Amygdala (tissue), 56 donors: ENCODE measurements around the gene NRAP.

ENCODE experiments used
- DNase-seq, 56 donors: peaks; one replicate each; lab custom pipeline; 2025; lab: John Stamatoyannopoulos, UW

The NRAP gene

DNA sequence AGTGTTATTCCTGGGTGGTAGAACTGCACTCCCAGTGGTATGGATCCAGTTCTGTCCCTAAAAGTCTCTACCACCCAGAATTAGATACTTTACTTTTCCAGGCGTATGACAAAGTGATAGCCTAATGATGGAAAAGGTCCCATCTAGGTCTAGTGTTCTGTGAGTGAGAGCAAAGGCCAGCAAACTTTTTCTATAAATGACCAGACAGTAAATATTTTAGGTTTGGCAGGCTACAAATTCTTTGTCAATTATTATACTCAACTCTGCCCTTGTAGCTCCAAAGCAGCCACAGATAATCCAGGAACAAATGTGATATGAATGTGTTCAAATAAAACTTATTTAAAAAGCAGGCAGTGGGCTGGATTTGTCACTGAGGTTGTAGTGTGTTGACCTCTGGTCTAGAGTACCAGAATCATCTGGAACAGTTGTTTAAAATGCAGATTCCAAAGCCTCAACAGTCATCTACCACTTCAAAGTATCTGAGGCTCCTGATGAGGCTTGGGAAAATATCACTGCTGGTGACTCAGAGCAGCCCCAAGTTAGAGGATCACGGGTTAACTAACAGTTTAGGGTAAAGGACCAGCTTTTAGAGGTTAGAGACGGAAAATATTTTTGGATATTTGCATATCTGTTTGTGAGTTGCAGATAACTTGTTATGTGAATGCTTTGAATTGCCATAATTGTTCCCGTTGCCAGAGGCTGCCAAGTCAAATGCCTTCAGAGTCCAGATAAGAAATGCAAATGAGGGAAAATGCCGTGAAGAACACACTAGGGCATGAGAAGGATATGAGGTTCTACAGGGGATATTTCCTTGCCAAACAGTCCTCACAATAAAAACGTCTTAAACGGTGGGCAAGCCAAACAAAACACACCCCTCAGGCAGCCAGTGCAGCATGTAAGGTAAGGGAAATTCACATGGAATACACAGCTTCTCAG lies 19.4 kb downstream of the NRAP start:
- DNase-seq: no peak

DNA sequence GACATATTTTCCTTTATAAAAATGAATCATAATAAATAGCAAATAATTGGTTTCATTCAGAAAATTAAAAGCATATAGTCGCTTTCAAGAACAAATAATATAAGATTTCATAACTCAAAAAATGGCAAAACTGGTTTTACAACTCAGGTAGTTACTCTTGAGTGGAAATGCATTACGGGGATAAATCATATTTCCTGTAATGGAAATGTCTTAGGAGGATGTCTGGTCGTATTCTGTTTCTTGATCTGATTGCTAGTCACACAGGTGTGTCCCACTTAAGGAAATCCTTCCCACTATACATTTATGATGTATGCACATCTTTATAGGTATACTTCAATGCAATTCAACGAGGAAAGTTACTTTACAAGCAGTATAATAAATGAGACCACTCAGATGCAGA lies 20.7 kb downstream of the NRAP start:
- DNase-seq: no peak

DNA sequence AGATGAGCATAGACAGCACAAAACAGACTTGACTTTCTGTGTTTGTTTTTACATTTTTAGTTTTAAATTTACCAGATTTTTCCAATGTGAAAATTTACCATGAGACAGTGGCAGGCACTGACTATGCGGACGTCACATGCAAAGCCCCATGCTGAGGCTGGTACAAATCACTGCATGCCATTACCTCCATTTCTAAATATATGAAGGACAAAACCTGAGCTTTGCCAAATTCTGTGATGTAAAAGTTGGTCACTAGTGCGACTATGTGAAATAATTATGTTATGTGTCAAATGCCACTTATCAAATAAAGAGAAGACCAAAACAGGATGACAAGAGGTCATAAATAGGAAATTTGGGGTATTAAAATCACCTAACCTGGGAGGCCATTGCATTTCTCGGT lies 22.1 kb downstream of the NRAP start:
- DNase-seq: no peak

DNA sequence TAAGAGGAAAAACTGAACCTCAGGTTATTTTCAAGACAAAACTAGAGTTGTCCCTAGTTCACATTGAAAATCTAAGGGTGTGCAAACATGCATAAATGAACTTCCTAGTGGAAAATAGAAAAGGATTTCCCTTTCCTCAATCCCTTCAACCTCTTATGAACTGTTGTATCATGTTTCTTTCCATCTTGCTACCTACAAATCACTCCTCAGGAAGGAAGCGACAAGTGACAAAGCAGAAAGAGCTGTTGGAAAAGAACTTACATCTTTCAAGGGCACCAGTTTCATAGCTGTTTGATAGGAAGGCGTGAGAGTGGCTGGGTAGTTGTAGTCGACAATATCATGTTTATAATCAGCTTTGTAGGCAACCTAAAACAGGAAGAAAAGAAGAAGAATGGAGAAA lies 23.9 kb downstream of the NRAP start:
- DNase-seq: no peak

DNA sequence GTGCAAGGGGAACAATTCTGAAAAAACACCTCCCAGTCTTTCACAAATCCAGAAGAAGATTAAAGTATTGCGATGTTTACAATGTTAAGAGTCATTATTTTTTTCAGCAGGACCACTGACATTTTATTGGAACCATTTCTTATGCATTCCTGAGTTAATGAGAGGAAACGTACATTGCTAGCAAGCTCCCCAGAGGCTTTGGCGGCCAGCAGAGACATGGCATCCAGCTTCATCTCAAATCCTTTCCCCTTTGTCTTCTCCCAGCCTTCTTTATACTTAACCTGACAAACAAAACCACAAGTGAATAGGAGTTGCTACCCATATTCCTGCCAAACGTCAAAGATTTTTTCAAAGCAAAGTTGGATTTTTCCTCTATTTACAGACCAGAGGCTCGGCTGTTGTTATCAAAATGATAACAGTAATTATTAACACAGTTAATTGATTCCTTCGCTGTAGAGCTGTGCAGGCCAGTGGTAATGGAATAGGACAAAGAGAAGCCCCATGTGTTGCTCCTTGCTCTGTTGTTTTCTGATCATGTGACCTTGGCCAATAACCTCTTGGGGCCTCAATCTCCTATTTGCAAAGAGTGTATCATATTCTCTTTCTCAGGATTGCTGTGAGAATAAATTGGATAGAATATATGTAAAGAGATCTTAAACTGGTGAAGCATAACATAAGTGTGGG lies 32.0 kb downstream of the NRAP start:
- DNase-seq: no peak

DNA sequence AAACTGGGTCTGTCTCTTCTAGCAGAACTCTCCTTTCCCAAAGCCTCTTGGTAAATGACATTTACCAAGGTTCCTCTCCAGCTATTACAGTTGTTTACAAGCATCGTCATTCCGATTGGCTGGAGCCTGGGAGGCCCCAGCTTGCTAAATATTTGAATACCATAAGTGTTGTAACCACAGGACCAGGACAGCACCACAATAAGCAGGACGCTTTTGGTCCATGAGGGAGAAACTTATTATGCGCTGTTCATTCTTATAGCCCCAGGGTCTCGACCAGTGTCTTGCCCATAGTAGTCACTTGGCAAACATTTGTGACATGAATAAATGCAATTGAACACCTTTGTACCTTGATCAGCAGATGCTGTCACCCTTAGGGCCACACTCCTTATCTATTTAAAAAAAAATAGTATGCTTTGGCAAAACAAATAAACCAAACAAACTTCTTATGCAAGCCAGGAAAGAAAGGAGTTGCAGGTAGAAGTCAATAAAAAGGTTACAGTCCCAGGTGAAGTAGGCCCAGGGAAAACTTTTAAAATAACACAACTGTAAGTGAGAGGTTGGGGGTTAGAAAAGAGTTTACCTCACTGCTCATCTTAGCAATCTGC lies 32.8 kb downstream of the NRAP start:
- DNase-seq: no peak

DNA sequence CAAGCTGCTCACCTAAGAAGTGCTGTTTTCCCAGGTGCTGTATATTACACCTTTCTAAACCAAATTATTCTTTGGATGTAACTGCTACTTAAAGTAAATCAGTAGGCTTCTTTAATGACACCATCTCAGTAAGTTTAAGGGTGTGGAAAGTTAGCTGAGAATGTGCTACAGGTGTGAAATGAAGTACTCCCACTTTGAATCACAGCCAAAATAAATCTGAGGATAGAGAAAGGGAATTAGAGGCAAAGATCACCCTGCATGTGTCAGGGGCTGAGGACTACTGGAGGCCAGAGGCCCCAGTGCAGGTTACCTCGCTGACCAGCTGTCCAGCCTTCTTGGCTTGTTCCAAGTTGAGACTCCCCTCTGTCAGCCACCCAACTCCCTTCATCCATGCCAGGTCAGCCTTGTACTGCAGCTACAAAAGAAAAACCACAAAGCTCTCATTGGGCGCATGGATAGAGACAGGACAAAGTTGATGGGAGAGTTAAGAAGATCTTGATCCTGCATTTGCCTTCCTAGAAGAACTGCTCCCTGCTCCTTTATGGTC lies 35.2 kb downstream of the NRAP start:
- no peak for DNase-seq

DNA sequence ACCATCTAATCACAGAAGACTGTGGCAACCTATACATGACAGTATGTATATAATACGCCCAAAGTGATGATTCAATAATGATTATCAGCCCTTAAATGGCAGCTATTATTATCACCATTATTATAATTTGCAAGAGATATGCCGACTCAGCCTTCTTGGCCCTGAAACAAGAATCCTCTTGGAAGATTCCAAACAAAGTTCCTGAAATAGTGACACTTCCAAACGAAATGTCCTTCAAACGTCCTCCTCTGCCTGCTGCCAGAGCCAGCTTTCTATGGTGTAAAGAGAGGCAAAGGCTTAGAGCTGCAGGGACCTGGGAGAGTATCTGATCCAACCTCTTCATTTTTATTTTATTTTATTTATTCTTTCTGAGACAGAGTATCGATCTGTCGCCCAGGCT lies 36.0 kb downstream of the NRAP start:
- no peak for DNase-seq

DNA sequence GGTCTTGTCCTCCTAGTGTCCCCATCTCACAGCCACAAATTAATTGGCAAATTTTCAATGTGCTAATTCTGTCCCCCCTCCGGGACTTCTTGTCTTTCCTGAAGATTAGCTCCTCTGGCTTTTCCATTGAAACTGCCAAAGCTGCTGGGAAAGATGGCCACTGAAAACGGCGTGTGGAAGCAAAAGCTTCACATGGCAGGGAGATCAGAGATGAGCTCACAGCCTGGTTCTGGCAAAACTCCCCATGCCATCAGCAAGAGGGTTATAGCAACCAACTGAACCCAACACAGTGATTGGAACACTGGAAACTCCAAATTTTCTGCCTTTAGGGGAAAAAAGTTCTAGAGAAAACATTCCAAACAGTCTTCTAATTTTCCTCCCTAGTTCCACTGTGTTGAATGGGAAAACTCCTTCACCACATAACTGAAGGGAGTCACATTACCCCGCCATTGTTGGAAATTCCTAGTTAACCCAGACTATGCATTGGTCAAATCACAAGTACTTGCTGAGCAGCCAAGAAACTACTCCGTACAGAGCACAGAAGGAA lies 37.0 kb downstream of the NRAP start:
- no peak for DNase-seq

DNA sequence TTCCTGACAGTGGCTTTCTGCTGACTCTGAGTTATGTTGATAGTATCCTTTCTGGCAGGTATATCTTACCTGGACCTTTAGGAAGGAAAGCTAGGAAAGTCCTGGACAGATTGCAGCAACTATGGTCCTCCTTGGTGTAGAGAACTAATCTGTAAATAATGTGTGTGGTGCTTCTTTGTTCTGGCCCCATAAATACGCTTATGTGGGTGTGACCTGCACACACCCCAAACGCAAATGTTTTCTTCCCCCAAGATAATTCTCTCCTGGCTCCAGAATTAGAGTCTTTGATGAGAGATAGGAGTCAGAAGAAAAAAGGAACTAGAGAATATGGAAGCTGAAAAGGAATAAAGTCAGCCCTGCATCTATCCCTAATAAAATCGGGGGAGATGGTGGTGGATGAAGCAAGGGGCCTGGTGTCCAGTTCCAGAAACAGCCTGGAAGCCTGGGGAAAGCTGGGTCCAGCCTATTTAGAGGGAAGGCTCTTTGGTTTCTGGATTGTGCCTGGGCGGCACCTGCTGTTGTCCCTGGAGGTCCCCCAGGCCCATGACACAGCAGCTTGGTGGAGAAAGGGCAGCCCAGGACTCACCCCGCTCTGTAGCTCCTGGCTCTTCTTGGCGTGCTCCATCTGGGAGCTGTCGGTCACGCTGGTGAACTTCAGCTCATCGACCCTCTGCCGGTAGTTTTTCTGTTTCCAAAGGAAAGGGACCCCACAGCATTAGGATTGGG lies 38.2 kb downstream of the NRAP start:
- DNase-seq: no peak

DNA sequence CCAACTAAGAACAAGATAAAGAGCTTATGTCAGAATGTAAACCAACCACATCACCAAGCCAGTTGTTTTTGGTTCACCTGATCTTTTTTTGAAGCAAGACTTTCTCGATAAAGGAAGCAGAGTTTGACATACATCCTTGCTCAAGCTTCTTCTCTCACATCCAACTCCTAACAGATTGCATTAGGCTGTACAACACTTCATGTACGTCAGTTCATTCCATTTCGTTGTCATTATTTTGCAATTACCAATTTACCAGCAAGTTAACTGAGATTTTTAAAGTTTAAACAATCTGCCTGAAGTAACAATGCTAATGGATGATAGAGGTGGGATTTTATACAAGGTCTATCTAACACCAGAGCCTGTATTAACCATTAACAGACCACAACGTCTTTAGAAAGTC lies 41.0 kb downstream of the NRAP start:
- no peak for DNase-seq

DNA sequence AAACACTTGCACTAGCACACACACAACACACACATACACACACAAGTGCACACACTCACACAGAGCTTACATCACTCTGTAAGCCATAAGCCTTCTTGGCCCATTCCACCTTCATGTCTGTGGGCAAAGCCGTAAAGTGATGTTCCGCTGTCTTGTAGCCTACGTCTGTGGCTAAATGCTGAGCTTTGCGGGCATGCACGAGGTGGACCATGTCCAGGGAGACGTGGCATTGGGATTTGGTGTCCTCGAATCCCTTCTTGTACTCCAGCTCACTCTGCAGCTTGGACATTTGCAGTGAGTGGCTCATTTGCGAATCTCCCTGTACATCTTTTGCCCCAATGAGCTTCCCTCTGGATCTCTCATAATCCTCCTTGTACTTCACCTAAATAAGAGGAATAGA lies 42.0 kb downstream of the NRAP start:
- DNase-seq: no peak

DNA sequence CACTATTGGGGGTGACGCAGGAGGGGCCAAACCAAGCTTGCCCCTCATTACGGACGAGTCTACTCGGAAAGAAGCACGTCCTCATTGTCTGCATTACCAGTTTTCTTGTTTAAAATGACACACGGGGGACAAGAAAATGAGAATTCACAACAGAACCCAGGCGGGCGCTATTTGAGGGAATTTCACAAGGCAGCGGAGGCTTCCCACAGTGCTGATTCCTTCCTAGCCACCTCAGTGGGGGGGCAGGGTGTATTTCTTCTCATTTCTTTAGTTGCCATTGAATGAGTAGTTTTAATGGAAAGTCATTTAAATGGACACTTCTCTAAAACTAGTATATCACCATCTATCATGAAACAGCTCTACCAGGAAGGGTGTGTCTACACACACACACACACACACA lies 42.9 kb downstream of the NRAP start:
- no peak for DNase-seq

DNA sequence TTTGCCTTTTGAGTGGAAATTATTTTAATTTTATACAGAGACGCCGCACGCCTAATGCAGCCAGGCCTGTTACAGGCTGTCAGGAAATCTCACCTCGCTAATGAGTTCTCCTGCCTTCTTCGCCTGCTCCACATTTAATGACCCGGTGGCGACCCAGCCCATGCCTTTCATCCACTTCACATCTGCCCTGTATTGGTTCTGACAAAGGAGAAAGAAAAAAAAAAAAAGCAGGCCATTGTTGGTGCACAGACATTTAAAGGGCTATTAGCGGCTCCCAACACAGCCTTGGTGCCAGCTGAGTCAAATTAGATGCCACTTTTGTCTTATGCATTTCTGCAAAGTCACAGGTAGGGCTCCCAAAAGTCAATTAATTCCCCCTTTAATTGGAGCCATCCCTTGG lies 43.3 kb downstream of the NRAP start:
- DNase-seq: no peak

DNA sequence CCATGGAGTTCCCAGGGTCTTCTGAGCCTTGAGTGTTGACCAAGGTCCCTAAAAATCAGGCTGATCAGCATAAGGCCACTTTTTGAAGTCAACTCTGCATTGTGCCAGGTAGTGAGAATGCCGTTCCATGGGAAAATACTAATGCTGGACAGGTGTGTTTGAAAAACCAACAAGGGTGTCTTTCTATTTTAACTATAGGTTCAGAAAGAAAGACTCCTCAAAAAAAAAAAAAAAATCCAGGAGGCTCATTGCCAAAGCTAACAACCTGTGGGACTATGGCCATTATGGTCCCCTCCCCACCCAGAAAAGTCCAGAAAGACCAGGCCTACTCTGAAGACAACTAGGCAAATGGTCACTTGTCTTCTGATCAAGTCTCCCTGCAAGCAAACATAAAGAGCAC lies 44.4 kb downstream of the NRAP start:
- no peak for DNase-seq

DNA sequence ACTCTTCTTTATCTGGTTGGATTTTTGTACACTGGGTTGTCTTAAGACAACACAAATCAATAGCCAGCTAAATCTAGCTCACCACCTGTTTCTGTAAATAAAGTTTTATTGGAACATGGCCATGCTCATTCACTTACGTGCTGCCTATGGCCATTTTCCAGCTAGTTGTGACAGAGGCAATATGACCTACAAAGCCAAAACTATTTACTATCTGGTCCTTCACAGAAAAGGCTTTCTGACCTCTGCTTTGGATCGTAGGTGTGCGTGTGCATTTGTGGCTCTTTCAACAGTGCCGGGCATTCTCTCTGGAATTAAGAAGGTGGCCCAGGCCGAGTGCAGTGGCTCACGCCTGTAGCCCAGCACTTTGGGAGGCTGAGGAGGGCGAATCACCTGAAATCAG lies 45.5 kb downstream of the NRAP start:
- no peak for DNase-seq

DNA sequence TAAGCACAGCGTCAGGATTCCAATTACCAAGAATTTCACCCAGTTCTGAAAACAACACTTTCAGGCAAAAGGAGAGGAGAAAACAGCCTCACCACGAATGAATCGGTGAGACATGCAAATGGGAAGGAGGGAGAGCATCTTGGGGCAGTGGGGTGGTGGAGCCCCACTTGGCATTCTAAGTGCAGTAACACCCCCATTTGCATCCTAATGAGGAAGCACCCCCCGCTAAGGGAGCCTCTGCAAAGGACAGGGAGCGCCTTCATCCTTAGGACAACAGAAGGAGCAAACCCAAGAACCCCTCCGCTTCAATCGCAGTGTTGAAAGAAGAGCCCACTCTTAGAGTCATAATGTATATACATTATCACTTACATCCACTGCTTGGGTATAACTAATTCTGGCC lies 46.8 kb downstream of the NRAP start:
- DNase-seq: no peak

DNA sequence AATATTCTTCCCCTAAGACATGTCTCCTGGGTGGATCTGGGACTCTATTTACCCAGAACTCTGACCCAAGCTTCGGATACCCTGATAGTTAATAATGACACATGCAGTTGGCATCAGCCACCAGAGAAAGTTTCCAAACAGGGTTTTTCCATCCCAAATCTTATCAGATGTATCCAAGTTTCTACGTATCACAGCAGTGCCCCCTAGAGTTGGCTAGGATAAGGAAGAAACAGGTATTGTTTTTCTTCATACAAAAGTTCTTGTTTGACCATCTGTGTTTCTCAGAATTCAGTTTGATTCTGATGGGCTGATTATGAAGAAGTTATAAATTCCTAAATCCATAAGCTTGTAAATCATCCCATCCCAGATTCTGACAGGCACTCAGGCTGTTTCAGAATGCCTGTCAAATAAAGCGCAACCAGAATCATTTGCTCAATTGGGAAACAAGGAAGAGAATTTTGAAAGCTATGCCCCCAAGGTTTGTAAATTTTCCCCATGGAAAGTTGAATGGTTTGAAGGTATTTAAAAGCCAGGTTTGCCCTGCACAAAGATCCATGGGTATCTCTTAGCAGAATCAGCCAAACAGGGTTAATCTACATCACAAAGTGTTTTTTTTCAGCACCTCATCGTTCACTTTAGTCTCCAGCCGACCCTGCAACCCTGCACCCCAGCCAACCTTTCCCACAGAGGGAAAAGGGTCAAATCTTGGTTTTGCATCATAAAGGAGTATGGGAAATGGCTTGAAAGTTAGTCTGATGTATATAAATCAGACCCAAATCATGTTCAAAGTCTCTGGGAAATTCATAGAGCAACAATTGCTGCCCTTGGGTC lies 47.4 kb downstream of the NRAP start:
- DNase-seq: peak in 1 of 56 donors; percentile 29

DNA sequence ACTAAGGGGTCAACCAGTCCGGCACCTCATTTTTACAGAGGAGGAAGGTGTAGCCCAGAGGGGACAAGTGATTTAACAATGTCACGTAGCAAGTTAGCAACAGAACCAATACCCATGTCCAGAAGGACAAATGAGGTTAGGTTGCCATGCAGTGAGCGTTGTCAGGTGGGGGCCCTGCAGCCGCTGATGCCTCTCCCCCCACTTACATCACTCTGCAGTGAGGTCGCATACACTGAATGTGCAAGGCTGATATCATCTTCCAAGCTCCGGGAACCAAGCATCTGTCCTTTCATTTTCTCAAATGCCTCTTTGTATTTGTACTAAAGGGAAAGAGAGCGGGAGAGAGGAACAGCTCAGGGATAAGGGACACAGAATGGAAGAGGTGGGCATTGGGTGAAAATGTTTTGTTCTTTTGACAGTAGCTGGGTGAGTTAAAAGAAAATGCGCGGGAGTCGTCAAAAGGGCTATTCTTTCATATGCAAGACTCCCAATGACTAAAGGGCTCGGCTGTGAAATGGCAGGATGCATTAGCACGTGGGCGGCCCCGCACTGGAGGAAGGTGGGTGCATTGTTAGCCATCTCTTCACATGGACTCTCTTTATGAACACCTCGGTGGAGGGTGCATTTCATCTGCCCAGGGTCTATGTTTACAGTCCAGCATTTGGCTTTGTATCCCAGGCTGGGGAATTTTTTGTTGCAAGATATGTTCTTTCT lies 49.7 kb downstream of the NRAP start:
- DNase-seq: peak in 7 of 56 donors; percentile 4 to 70 (median 15)
